Kidney (tissue), 14 donors: ENCODE data around the gene GMDS. TPM values are rescaled to one million over a fixed set of nuclear protein-coding genes. Genes with fewer than 3 reads are reported as not detected.

ENCODE experiments used
- DNase-seq, 5 donors: peaks; one replicate each; pipeline ENCODE4 v3.0.0-alpha.2; 2013 to 2020
- FAIRE-seq: peaks from 2 replicates; lab custom pipeline; 2012; peaks lifted over from hg19 to GRCh38; lab: Jason Lieb, UNC
- H3K27ac ChIP-seq, 2 donors: one replicate each; pipeline ENCODE4 v1.7.0; 2013; ENCODE audit warnings: low read depth in 2 of 2, low read length in 2 of 2, inconsistent platforms in 1 of 2
- H3K27me3 ChIP-seq: one replicate; pipeline ENCODE4 v1.7.1; 2013; ENCODE audit warnings: low read length, inconsistent platforms; ENCODE audit not compliant: control insufficient read depth, insufficient read depth
- H3K36me3 ChIP-seq, 3 donors: one replicate each; pipeline versions ENCODE4 v1.7.0 to v1.7.1; 2013; ENCODE audit warnings: low read length in 3 of 3, control low read depth in 1 of 3, inconsistent platforms in 1 of 3; ENCODE audit not compliant: insufficient read depth in 3 of 3, control insufficient read depth in 2 of 3
- H3K4me1 ChIP-seq, 3 donors: one replicate each; pipeline versions ENCODE4 v1.7.0 to v1.7.1; 2013; ENCODE audit warnings: low read length in 3 of 3, inconsistent platforms in 1 of 3, low read depth in 1 of 3; ENCODE audit not compliant: control insufficient read depth in 2 of 3, insufficient read depth in 2 of 3
- H3K4me3 ChIP-seq, 3 donors: one replicate each; pipeline versions ENCODE4 v1.7.0 to v1.8.1; 2013; ENCODE audit warnings: low read length in 3 of 3, control low read depth in 1 of 3, inconsistent platforms in 1 of 3
- H3K9ac ChIP-seq, 3 donors: one replicate each; pipeline versions ENCODE4 v1.7.0 to v1.7.1; 2013; ENCODE audit warnings: low read length in 3 of 3, control low read depth in 1 of 3, inconsistent platforms in 1 of 3
- H3K9me3 ChIP-seq, 3 donors: one replicate each; pipeline versions ENCODE4 v1.7.0 to v1.7.1; 2013; ENCODE audit warnings: low read length in 3 of 3, control low read depth in 1 of 3, inconsistent platforms in 1 of 3; ENCODE audit not compliant: control insufficient read depth in 2 of 3, insufficient read depth in 1 of 3
- CTCF ChIP-seq: IDR thresholded peaks from 3 replicates; pipeline ENCODE4 v1.5.1; 2012; ENCODE audit warnings: mild to moderate bottlenecking, moderate library complexity, borderline replicate concordance; ENCODE audit not compliant: insufficient read depth; ENCODE audit errors: extremely low read depth
- intact Hi-C: fragments of 100-400 bp; cut with DNase I; formaldehyde crosslinking; loops from one replicate; pipeline ENCODE4 v1.11.1; 2022
- polyA plus RNA-seq: library from polyadenylated mRNA; stranded (reverse); fragments of 350-450 nt; fragmentation: Illumina TruSeq; extraction: RNeasy Lipid Tissue Mini Kit (QIAGEN cat#74804); gene quantifications from one replicate; pipeline ENCODE4 v1.2.3, GENCODE V29; 2014; ENCODE audit warnings: low read depth, low replicate concordance; ENCODE audit not compliant: insufficient read depth
- total RNA-seq: library from RNA; stranded (reverse); fragmentation: NEBNext Ultra II Directional; extraction: Animal tissue kit (Norgen Biotek cat#: 25700); gene quantifications from one replicate; pipeline ENCODE4 v1.2.1, GENCODE V29; 2021
- donor health status: control.
- donor health status: control.
- donor health status: control.
- donor health status: control.
- donor health status: control.
- donor health status: DM: yes; HTN: yes; CAD: no.
- donor health status: Normal renal cell carcinoma (clear cell type).

The GMDS gene
- total and polyA plus RNA-seq, 2 donors from 2014 or later, result 49.6 to 63.7 TPM

GRCh38 chr6:2192976-2193375, 52.4 kb downstream of the GMDS start:
- intact Hi-C loops, result loop anchor here (10.0 kb wide), 1 partner anchor 598 kb away; no protein-coding TSS in a partner anchor
- H3K4me1 ChIP-seq, result peaks cover 0 to 6% (median 3%) of the 10 kb centered on the region in 3 donors
- no peaks in the 10 kb centered on the region for H3K9me3 ChIP-seq
- H3K36me3 ChIP-seq, result no peaks in the 10 kb centered on the region
- no peak for TF ChIP-seq CTCF
- H3K4me3 ChIP-seq, result no peak overlapping the region
- H3K9ac ChIP-seq, result no peak overlapping the region
- FAIRE-seq (no peak), DNase-seq (no peak)
- H3K27me3 ChIP-seq, result no peaks in the 10 kb centered on the region
- no peak overlapping the region for H3K27ac ChIP-seq

GRCh38 chr6:2191390-2191740, 54.0 kb downstream of the GMDS start:
- TF ChIP-seq CTCF, result no peak
- no peak overlapping the region for H3K4me3 ChIP-seq
- peaks cover 0 to 11% (median 3%) of the 10 kb centered on the region in 3 donors for H3K4me1 ChIP-seq
- no peaks in the 10 kb centered on the region for H3K27me3 ChIP-seq
- H3K9ac ChIP-seq, result no peak overlapping the region
- H3K9me3 ChIP-seq, result no peaks in the 10 kb centered on the region
- H3K27ac ChIP-seq, result no peak overlapping the region
- no peaks in the 10 kb centered on the region for H3K36me3 ChIP-seq
- peak in 1 of 5 donors; percentile 55 for DNase-seq
- FAIRE-seq, result no peak
- intact Hi-C loops, result loop anchor here (10.0 kb wide), 1 partner anchor 597 kb away; no protein-coding TSS in a partner anchor

GRCh38 chr6:2190661-2191389, 54.6 kb downstream of the GMDS start:
- H3K27me3 ChIP-seq, result no peaks in the 10 kb centered on the region
- no peak for TF ChIP-seq CTCF
- DNase-seq (peak in 1 of 5 donors; percentile 75), FAIRE-seq (no peak)
- no peak overlapping the region for H3K9ac ChIP-seq
- no peaks in the 10 kb centered on the region for H3K36me3 ChIP-seq
- H3K27ac ChIP-seq, result no peak overlapping the region
- H3K4me1 ChIP-seq, result peaks cover 0 to 11% (median 3%) of the 10 kb centered on the region in 3 donors
- no peak overlapping the region for H3K4me3 ChIP-seq
- intact Hi-C loops, result loop anchor here (10.0 kb wide), 1 partner anchor 596 kb away; no protein-coding TSS in a partner anchor
- no peaks in the 10 kb centered on the region for H3K9me3 ChIP-seq
